A549 (cell line): ENCODE measurements around the gene TSHZ2. TPM values are rescaled to one million over a fixed set of nuclear protein-coding genes. Genes with fewer than 3 reads are reported as not detected.

ENCODE experiments used
- ATAC-seq, 2 experiments: fragments of 200-7000 bp in 1 of 2; fragments of >200 bp in 1 of 2; cut with Nextera tagmentation in 1 of 2; cut with Tn5 transposase in 1 of 2; 3 replicates each; pipeline versions ENCODE4 v1.8.0 to v1.9.1; 2018 to 2020; ENCODE audit warnings: mild to moderate bottlenecking in 1 of 2, moderate library complexity in 1 of 2
- CTCF ChIA-PET: fragments of 300-600 bp; sonication (Branson Sonifier 250); formaldehyde crosslinking; extraction: SDS; loops from one replicate; lab custom pipeline; 2021; ENCODE audit warnings: antibody characterized with exemption, inconsistent platforms; lab: Yijun Ruan, JAX
- POLR2A ChIA-PET: fragments of 350-600 bp; formaldehyde crosslinking; extraction: SDS; loops from one replicate; lab custom pipeline; 2021; ENCODE audit warnings: antibody characterized with exemption, inconsistent platforms; lab: Yijun Ruan, JAX
- DNase-seq, 2 experiments: peaks; one replicate each; pipeline versions ENCODE4 v3.0.0 to v3.0.0-alpha.2; 2011 to 2016; ENCODE audit warnings: low read depth in 1 of 2, low spot score in 1 of 2
- FAIRE-seq: peaks from 2 replicates; lab custom pipeline; 2011; peaks lifted over from hg19 to GRCh38; lab: Jason Lieb, UNC
- H3K27ac ChIP-seq, 2 experiments: fragments of >200 bp; sonication (Bioruptor Twin); formaldehyde crosslinking; 3 replicates each; pipeline ENCODE4 v1.5.1; 2016 to 2017
- H3K4me1 ChIP-seq: fragments of >200 bp; sonication (Bioruptor Twin); formaldehyde crosslinking; 3 replicates; pipeline ENCODE4 v1.6.1; 2016
- H3K4me2 ChIP-seq: fragments of >200 bp; sonication (Bioruptor Twin); formaldehyde crosslinking; 3 replicates; pipeline ENCODE4 v1.6.1; 2016
- H3K4me3 ChIP-seq: fragments of >200 bp; sonication (Bioruptor Twin); formaldehyde crosslinking; 3 replicates; pipeline ENCODE4 v1.5.1; 2016
- H3K9me3 ChIP-seq: fragments of >200 bp; sonication (Bioruptor Twin); formaldehyde crosslinking; 3 replicates; pipeline ENCODE4 v1.6.1; 2016
- BHLHE40 ChIP-seq: IDR thresholded peaks from 2 replicates; pipeline ENCODE4 v1.6.1; 2012; ENCODE audit warnings: low read depth, low read length, inconsistent platforms
- EHF ChIP-seq: fragments of 250-450 bp; sonication (Bioruptor Pico); IDR thresholded peaks from 2 replicates; pipeline ENCODE4 v1.5.0; 2020; ENCODE audit warnings: mild to moderate bottlenecking
- EHMT2 ChIP-seq: fragments of 200-600 bp; sonication (generic); IDR thresholded peaks from 2 replicates; pipeline ENCODE4 v1.6.1; 2016; ENCODE audit warnings: antibody characterized with exemption, low read depth, mild to moderate bottlenecking, moderate library complexity
- FOSB ChIP-seq: fragments of 250-450 bp; sonication (Bioruptor Pico); IDR thresholded peaks from 2 replicates; pipeline ENCODE4 v1.5.0; 2020; ENCODE audit warnings: mild to moderate bottlenecking, moderate library complexity
- HOXA7 ChIP-seq: fragments of 250-450 bp; sonication (Bioruptor Pico); IDR thresholded peaks from 2 replicates; pipeline ENCODE4 v1.5.0; 2020; ENCODE audit warnings: mild to moderate bottlenecking, moderate library complexity
- HOXB5 ChIP-seq: fragments of 250-450 bp; sonication (Bioruptor Pico); IDR thresholded peaks from 2 replicates; pipeline ENCODE4 v1.5.0; 2020; ENCODE audit warnings: mild to moderate bottlenecking, moderate library complexity
- JUNB ChIP-seq: fragments of >200 bp; sonication (Bioruptor Twin); formaldehyde crosslinking; IDR thresholded peaks from 2 replicates; pipeline ENCODE4 v1.6.1; 2016
- KDM1A ChIP-seq: fragments of 200-600 bp; sonication (generic); IDR thresholded peaks from 2 replicates; pipeline ENCODE4 v1.6.1; 2016; ENCODE audit warnings: low read depth, mild to moderate bottlenecking
- KDM5A ChIP-seq: fragments of 200-600 bp; sonication (generic); IDR thresholded peaks from 2 replicates; pipeline ENCODE4 v1.6.1; 2016; ENCODE audit warnings: antibody characterized with exemption, mild to moderate bottlenecking
- NPAS2 ChIP-seq: fragments of 250-450 bp; sonication (Bioruptor Pico); IDR thresholded peaks from 2 replicates; pipeline ENCODE4 v1.8.0; 2022; ENCODE audit warnings: mild to moderate bottlenecking, moderate library complexity, borderline replicate concordance
- RAD21 ChIP-seq, 2 experiments: fragments of >200 bp in 1 of 2; sonication (Bioruptor Twin) in 1 of 2; formaldehyde crosslinking in 1 of 2; IDR thresholded peaks in 1 of 2; conservative IDR thresholded peaks in 1 of 2; 2 replicates in 1 of 2; 3 replicates in 1 of 2; pipeline ENCODE4 v1.6.1; 2012 to 2018; ENCODE audit warnings: inconsistent platforms in 1 of 2
- RCOR1 ChIP-seq: fragments of 150-350 bp; IDR thresholded peaks from 2 replicates; pipeline ENCODE4 v1.6.1; 2014; ENCODE audit warnings: antibody characterized with exemption, low read length, low read depth
- RNF2 ChIP-seq: fragments of 200-600 bp; sonication (generic); IDR thresholded peaks from 2 replicates; pipeline ENCODE4 v1.6.1; 2016; ENCODE audit warnings: low read depth, mild to moderate bottlenecking, antibody characterized with exemption, moderate library complexity, borderline replicate concordance
- SMC3 ChIP-seq: fragments of >200 bp; sonication (Bioruptor Twin); formaldehyde crosslinking; IDR thresholded peaks from 3 replicates; pipeline ENCODE4 v1.6.1; 2018; ENCODE audit warnings: inconsistent platforms
- ZC3H11A ChIP-seq: fragments of 450-650 bp; IDR thresholded peaks from 2 replicates; pipeline ENCODE4 v1.6.1; 2014; ENCODE audit warnings: antibody characterized with exemption, mild to moderate bottlenecking
- ZFP36 ChIP-seq: fragments of 450-650 bp; IDR thresholded peaks from 2 replicates; pipeline ENCODE4 v1.6.1; 2014; ENCODE audit warnings: borderline replicate concordance; ENCODE audit not compliant: partially characterized antibody
- WGBS: methylation state at CpG from one replicate; pipeline ENCODE4 v1.1.6; 2017; ENCODE audit errors: missing lambda C conversion rate; 5-methylcytosine and 5-hydroxymethylcytosine counted together
- polyA plus RNA-seq, 4 experiments: library from polyadenylated mRNA; depleted of rRNA in 3 of 4; stranded (reverse); fragments of >200 nt; fragmentation: RNase III in 1 of 4; extraction: RNeasy Plus Mini Kit Qiagen cat#74134 plus additional on column Dnase treatment in 1 of 4; gene quantifications; 2 replicates in 3 of 4; 3 replicates in 1 of 4; pipeline ENCODE4 v1.2.3, GENCODE V29; 2011 to 2017
- TF ChIP-seq, protein P1 (sequence below): IDR thresholded peaks from 2 replicates; pipeline ENCODE4 v1.6.1; 2012
- TF ChIP-seq, protein P2 (sequence below): IDR thresholded peaks from 2 replicates; pipeline ENCODE4 v1.6.1; 2012
- TF ChIP-seq, protein P3 (sequence below): fragments of 250-450 bp; sonication (Bioruptor Pico); IDR thresholded peaks from 2 replicates; pipeline ENCODE4 v1.5.0; 2021; ENCODE audit warnings: mild to moderate bottlenecking, moderate library complexity, borderline replicate concordance
- TF ChIP-seq, protein P4 (sequence below): fragments of 250-450 bp; sonication (Bioruptor Pico); IDR thresholded peaks from 2 replicates; pipeline ENCODE4 v1.5.0; 2020; ENCODE audit warnings: low read depth, mild to moderate bottlenecking, moderate library complexity

TSHZ2 gene
- polyA plus RNA-seq, 2 of the 4 experiments (the other 2 are of a cell fraction): not detected

DNA sequence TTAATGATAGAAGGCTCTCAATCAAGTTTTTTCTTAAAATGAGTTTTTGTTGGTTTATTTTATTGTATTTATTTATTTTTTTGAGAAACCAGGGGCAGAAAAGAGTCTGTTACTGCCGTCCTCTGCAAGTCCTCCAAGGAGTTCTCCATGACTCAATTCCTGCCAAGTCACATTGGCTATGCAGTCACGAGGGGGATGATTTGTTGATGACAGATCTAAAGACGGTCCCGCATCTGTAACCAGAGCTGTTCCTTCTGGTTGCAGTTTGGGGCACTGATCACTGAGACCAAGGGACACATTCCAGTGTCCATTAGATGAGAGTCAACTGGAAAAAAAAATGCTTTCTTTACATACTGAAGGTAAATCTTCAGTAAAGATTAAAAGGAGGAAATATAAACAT, 13.9 kb upstream of the TSHZ2 start:
- FAIRE-seq: no peak

DNA sequence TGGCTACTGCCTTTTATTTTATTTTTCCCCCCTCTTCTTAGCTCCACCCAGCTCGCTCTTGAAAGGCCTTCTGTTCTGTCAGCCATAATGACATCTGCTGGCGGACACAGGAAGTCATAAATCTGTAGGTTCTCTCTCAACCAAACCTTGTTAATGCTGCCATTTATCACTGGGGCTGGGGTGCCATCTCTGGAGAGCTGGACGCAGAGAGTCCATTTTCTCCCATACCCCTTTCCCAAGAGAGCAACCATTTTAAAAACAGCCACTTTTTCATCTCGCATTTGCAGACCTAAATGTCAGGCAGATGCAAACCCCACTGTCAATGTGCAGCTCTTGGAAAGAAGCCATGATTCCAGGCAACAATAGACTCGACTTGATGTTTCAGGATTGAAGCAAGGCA, 13.0 kb upstream of the TSHZ2 start:
- DNase-seq (peak in 1 of 2 experiments; percentile 20), FAIRE-seq (no peak)
- Histone ChIP-seq H3K9me3 (no peaks in the 10 kb centered on the region), H3K4me2 (no peak overlapping the region), H3K4me3 (no peak overlapping the region), H3K4me1 (no peaks in the 10 kb centered on the region)
- ChIA-PET POLR2A (no interaction called here), CTCF (no interaction called here)
- TF ChIP-seq NPAS2 (CRISPR knock-in tag): no peak
- TF ChIP-seq RAD21 (conservative IDR thresholded peaks at IDR 0.05 in 1 of 2, IDR thresholded peaks at IDR 0.05 in 1 of 2): no peak
- no peak for TF ChIP-seq ZC3H11A
- no peak for TF ChIP-seq JUNB
- no peak for TF ChIP-seq EHF
- TF ChIP-seq, protein P1, sequence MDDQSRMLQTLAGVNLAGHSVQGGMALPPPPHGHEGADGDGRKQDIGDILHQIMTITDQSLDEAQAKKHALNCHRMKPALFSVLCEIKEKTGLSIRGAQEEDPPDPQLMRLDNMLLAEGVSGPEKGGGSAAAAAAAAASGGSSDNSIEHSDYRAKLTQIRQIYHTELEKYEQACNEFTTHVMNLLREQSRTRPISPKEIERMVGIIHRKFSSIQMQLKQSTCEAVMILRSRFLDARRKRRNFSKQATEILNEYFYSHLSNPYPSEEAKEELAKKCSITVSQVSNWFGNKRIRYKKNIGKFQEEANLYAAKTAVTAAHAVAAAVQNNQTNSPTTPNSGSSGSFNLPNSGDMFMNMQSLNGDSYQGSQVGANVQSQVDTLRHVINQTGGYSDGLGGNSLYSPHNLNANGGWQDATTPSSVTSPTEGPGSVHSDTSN: no peak
- no peak for TF ChIP-seq KDM5A
- TF ChIP-seq, all 56 proteins: peak for 0
- peak; percentile 43 to 50; a peak in 1 of 6 replicates for ATAC-seq
- H3K27ac ChIP-seq: no peak overlapping the region
- 2% methylated on average over 5 of the region's 5 CpGs for WGBS

More for the DNA sequence above, 13.9 kb upstream of the TSHZ2 start:
- WGBS: 30% methylated on average over 4 of the region's 4 CpGs
- Histone ChIP-seq H3K27ac (no peak overlapping the region), H3K4me1 (no peaks in the 10 kb centered on the region), H3K9me3 (no peaks in the 10 kb centered on the region), H3K4me3 (no peak overlapping the region), H3K4me2 (no peak overlapping the region)
- ChIA-PET CTCF (no interaction called here), POLR2A (no interaction called here)
- DNase-seq (no peak), ATAC-seq (no peak)
- TF ChIP-seq HOXB5: no peak
- TF ChIP-seq FOSB (CRISPR knock-in tag): no peak
- TF ChIP-seq RNF2: no peak

DNA sequence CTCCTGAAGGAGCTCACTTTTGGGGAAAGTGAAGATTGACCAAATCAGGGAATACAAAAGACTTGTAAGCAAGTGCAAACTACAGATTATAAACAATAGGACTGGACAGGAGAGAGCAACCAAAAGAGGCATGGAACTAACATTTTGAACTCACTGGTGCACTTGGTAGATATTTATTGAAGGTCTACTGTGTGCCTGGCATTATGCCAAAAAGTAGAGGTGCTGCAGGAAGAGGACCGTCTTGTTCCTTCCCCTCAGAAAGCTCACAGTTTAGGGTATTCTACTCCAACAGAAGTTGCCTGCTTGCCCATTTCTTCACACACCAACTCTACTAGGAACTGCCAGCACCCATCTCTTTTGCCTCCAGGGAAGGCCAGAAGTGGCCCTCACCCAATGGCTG, 10.0 kb upstream of the TSHZ2 start:
- 9% methylated on average over 1 of the region's 1 CpG for WGBS
- ChIA-PET CTCF (no interaction called here), POLR2A (no interaction called here)

More for the DNA sequence above, 10.0 kb upstream of the TSHZ2 start:
- FAIRE-seq: no peak
- no peak overlapping the region for H3K27ac ChIP-seq
- no peaks in the 10 kb centered on the region for H3K9me3 ChIP-seq
- H3K4me3 ChIP-seq: no peak overlapping the region
- DNase-seq: no peak
- no peaks in the 10 kb centered on the region for H3K4me1 ChIP-seq
- TF ChIP-seq EHF: no peak
- TF ChIP-seq RCOR1: no peak
- no peak for TF ChIP-seq KDM1A
- TF ChIP-seq, protein P2, sequence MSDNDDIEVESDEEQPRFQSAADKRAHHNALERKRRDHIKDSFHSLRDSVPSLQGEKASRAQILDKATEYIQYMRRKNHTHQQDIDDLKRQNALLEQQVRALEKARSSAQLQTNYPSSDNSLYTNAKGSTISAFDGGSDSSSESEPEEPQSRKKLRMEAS: no peak
- no peak for TF ChIP-seq ZFP36
- no peak for TF ChIP-seq BHLHE40
- TF ChIP-seq HOXB5: no peak
- TF ChIP-seq, protein P3, sequence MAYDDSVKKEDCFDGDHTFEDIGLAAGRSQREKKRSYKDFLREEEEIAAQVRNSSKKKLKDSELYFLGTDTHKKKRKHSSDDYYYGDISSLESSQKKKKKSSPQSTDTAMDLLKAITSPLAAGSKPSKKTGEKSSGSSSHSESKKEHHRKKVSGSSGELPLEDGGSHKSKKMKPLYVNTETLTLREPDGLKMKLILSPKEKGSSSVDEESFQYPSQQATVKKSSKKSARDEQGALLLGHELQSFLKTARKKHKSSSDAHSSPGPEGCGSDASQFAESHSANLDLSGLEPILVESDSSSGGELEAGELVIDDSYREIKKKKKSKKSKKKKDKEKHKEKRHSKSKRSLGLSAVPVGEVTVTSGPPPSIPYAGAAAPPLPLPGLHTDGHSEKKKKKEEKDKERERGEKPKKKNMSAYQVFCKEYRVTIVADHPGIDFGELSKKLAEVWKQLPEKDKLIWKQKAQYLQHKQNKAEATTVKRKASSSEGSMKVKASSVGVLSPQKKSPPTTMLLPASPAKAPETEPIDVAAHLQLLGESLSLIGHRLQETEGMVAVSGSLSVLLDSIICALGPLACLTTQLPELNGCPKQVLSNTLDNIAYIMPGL (CRISPR knock-in tag): no peak
- TF ChIP-seq, protein P4, sequence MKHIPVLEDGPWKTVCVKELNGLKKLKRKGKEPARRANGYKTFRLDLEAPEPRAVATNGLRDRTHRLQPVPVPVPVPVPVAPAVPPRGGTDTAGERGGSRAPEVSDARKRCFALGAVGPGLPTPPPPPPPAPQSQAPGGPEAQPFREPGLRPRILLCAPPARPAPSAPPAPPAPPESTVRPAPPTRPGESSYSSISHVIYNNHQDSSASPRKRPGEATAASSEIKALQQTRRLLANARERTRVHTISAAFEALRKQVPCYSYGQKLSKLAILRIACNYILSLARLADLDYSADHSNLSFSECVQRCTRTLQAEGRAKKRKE: no peak
- TF ChIP-seq SMC3: no peak
- no peak for TF ChIP-seq EHMT2
- TF ChIP-seq HOXA7 (CRISPR knock-in tag): no peak
- ATAC-seq: no peak
- no peak overlapping the region for H3K4me2 ChIP-seq
